Activated CD8-positive, alpha-beta memory T cell treated with anti-CD3 and anti-CD28 coated beads, Interleukin-2, amount 50 U/mL, for 24 hours (primary cell): ENCODE results near the gene LSAMP.
"Not testable (repeated sequence)": the region's sequence is repeated elsewhere in the genome, so short reads cannot be mapped to it uniquely, and the experiment has no call there.

ENCODE experiments used
- DNase-seq: peaks from one replicate; pipeline ENCODE4 v3.0.0-alpha.2; 2020; ENCODE audit errors: extremely low read depth

LSAMP gene

DNA sequence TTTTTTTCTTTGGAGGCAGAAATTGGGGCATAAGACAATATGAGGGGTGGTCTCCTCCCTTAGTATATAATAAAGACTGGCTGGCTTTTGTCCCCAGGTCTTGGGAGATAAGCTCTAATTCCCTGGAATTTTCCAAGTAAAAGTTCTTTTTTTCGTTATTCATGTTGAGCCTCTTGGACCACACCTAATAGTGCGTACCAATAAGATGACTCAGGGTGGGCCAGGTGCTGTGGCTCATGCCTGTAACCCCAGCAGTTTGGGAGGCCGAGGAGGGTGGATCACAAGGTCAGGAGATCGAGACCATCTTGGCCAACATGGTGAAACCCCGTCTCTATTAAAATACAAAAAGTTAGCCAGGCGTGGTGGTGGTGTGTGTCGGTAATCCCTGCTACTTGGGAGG lies 645.2 kb downstream of the LSAMP start:
- DNase-seq, result not testable (repeated sequence)

DNA sequence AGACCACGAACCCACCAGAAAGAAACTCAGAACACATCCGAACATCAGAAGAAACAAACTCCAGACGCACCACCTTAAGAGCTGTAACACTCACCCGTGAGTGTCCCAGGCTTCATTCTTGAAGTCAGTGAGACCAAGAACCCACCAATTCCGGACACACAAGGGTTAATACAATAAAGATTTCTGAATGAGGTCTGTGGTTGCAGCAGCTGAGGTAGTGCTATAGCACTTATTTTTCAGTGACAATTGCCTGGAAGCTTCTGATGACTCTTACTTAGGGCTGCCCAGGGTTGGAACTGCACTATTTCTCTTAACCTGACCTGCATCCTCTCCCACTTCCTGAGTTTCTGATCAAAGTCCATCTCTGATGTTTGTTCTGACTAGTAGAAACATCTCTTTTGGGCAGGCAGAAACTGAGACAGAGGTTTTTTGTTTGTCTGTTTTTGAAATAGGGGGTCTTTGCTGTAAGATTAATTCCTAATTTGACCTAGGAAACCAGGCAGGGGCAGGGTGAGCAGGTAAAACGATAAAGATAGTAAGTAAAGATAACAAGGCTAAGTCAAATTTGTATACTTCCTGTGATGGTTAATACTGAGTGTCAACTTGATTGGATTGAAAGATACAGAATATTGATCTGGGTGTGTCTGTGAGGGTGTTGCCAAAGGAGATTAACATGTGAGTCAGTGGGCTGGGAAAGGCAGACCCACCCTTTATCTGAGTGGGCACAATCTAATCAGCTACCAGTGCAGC lies 652.9 kb downstream of the LSAMP start:
- no peak for DNase-seq

DNA sequence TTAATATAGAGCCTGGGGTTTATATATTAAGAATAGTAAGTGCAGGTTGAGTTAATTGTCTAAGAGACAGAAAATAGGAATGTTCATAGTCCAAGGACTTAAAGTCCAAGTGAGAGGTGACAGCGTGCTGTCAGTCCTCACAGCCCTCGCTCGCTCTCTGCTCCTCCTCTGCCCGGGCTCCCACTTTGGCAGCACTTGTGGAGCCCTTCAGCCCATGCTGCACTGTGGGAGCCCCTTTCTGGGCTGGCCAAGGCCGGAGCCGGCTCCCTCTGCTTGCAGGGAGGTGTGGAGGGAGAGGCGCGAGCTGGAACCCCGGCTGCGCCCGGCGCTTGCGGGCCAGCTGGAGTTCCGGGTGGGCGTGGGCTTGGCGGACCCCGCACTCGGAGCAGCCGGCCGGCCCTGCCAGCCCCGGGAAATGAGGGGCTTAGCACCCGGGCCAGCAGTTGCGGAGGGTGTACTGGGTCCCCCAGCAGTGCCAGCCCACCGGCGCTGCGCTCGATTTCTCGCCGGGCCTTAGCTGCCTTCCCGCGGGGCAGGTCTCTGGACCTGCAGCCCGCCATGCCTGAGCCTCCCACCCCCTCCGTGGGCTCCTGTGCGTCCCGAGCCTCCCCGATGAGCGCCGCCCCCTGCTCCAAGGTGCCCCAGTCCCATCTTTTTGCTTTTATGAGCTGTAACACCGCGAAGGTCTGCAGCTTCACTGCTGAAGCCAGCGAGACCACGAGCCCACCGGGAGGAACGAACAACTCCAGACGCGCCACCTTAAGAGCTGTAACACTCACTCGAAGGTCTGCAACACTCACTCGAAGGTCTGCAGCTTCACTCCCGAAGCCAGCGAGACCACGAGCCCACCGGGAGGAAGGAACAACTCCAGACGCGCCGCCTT lies 653.8 kb downstream of the LSAMP start:
- not testable (repeated sequence) for DNase-seq

DNA sequence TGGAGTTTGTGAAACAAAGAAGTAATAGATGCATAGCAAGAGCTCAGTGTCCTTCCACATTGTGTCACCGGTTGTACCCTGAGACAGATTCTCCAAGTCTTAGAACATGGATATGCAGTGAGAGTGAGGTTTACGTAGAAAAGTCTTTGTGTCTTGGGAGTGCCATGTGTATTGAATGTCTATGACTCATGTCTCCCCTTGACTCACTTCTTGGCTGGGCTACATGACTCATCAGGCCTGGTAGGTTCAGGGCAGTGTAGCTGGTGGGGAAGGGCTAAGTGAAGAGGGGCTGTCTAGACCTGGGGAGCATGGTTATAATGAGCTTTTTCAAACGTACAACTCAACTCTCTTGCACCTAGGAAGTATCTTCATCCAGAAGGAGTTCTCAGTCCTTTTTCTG lies 654.5 kb downstream of the LSAMP start:
- peak; percentile 28 for DNase-seq

DNA sequence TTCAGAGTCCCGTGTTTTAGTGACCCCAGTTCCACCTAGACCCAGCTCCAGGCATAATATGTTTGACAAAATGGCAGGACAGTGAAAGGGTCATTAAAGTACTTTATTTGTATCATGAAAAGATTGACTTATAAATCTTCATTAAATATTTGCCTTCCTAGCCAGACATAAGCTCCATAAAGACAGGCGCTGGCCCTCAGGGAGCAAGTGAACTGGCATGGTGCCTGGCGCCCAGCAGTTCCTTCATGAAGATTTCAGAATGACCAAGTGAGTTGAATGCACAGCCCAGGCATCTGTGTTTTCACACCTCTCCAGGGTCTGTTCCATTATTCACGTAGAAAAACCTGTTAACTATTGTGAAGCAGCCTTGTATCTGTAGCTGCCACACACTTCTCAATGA lies 655.8 kb downstream of the LSAMP start:
- DNase-seq, result no peak

DNA sequence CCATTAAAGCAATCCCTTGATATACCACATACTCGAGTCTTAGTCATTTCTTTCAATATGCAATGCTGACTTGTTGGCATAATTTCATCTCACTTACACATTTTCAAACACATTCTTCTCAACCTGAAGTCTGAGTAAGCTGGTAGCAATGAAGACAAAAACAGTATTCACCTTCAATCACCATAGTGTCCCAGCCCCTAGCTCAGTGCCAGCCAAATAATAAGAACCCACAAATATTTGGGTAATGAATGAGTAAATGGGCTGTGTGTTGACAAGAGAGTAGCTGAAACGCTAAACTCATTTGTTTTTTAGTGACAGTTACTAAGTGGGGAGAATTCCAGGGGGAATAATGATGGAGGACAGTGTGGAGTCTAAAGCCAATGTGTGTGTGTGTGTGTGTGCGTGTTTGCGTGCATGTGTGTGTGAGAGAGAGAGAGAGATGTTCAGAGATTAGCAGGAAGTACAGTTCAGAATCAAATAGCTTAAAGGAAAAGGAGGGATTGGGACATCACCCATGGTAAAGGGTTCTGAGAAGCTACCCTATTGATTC lies 656.3 kb downstream of the LSAMP start:
- no peak for DNase-seq

DNA sequence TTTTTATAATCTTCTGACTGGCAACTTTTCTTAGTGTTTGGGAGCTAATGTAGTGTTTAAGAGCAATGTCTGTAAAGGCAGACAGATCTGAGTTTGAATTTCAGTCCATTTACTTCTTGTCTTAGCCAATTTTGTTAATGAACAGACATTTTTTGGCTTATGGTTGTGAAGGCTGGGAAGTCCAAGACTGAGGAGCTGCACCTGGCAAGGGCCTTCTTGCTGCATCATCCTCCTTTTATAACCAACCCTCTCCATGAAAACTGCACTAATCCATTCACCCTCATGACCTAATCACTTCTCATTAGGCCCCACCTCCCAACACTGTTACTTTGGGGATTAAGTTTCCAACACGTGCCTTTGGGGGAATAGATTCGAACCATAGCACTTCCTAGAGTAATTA lies 657.5 kb downstream of the LSAMP start:
- DNase-seq, result no peak

DNA sequence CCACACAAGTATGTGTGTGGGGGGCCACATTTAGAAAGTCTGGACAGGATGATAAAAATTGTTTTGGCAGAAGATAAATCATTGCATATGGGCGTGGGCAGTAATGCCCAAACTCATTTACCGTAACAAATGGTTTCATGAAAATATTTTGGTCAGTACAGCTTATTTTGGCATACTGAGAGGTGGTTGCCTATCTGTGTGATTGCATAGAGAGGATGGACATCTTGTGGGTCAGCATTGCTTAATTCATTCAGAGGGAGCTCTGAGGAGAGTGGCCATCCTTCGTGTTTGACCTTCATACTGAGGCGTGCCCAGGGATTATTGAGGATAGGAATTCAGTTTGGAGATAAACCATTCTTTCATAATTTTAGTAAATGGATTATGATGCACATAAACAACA lies 659.5 kb downstream of the LSAMP start:
- no peak for DNase-seq

DNA sequence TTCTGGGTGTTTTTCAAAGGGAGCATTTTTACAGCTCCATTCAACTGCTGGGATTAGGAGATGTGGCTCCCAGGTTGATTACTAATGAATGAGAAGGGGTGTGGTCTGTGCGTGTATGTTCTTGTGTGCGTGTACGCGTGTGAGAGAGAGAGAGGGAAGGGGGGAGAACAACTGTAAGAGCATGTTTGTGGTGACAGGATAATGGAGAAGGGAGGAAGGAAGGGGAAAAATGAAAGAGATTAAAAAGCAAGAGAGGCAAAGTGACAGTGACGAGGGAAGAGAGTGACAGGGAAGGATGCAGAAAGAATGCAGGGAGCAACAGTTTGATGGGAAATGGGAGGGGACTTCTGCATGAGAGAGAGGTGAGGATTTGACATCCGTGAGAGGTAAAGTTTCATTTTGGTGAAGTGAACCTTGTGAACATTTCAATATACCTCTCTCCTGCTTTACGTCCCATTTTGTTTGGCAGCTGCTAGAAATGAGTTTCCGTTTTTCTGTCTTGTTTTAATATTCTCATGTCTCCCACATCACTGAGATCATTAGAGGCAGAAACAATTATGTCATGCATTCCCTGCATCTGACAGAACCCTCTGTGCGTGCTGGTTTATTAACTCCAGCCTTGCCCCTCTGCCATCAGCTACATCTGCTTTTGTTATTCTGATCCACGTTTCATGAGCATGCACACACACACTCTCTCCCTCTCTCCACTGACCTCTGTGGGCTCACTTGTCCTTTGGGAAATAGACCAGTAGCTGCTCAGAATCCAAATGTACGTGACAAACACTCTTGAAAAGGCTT lies 660.3 kb downstream of the LSAMP start:
- DNase-seq, result no peak

DNA sequence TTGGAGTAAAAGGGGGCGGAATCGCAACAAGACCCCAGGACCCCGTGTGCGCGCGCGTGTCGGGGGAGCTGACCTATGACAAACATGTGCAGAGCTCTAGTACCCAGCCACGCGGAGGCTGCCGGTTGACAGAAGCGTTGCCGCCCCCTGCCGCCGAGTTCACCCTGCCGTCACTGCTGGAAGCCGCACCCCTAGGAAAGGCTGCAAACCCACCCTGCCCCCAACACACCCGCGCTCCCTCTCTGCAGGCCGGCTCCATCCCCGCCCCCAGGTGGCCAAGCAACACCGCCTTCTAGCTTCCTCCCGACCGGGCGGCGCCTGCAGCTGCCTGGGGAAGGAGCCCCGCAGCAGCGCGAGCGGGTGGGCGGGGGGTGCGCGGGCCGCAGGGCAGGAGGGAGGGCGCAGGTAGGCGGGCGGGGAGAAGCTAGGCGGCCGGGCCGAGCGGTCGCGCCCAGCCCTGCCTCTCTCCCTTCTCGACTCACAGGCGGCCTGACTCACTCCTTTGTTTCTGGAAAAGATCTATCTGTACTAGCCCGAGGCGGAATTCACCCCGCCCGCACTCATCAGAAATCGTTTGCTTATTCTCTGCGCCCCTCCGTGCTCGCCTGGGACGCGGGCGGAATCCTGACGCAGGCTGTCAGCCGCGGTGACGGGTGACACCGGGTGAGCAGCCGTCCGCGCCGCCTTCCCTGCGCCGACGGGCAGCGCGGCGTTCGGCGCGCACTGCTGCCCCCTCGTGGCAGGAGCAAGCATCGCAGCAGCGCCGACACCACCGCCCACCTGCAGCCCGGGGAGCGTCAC lies 661.1 kb downstream of the LSAMP start:
- peak; percentile 81 for DNase-seq

DNA sequence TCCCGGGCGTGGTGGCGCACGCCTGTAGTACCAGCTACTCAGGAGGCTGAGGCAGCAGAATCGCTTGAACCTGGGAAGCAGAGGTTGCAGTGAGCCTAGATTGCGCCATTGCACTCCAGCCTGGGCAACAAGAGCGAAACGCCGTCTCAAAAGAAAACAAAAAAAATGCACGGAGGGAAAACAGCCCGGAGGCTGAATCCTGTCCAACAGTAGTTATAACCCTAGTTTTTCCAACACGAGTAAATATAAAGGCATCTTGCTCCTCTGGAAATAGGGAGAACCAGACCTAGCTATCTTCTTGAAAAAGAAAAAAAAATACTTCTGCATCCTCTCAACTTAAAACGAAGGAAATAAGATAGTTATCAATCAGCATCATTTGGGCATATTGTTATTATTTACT lies 661.9 kb downstream of the LSAMP start:
- DNase-seq, result not testable (repeated sequence)

DNA sequence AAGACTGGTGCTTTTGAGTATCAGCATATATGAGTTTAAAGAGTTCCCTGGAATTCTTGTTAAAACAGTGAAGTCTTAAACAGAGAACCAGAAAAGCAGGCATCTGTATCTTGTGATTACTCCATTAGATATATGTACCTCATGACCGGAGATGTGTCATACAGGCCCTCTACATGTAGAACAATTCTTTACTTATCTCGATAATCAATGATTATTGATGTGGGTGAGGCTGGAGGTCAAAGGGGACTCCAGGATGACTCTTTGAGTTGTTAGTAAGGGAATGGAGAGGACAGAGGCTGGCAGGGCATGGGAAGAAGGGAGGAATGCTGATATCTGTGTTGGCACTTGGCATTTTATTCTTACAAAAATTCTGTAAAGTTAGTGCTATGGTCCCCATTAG lies 666.3 kb downstream of the LSAMP start:
- DNase-seq, result no peak

DNA sequence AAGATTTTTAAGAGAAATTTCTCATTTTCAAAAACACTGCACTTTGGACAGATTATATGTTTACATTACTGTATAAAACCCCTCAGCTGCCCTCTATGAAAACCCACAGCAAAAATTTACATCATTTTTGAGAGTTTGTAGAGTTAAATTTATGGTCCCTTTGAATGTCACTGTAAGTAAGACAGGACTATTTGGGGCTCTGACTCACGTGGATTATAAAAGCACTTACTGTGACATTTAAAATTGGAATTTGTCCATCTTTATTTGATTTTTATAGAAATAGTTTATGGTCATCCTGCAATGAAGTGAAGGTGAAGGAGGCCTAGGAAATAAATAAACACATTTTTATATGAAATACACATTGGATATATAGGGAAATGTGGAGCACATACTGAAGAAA lies 672.3 kb downstream of the LSAMP start:
- no peak for DNase-seq

DNA sequence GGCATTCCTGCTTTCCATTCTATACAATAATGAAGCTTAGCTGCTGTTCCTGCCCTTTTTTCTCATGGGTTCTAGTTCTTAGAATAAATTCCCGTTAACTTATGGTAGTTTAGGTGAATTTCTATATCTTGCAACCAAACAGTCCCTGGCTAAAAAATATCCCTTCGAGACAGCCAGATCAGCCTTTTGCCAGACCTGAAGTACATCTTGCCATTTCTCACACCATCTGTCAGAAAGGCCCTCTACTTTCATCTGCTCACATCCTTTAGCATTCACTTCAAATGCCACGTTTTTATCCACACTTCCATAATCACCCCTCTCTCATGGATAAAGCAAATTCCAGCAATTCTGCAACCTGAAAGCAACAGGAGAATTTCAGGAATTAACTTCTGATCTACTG lies 676.6 kb downstream of the LSAMP start:
- DNase-seq, result no peak

DNA sequence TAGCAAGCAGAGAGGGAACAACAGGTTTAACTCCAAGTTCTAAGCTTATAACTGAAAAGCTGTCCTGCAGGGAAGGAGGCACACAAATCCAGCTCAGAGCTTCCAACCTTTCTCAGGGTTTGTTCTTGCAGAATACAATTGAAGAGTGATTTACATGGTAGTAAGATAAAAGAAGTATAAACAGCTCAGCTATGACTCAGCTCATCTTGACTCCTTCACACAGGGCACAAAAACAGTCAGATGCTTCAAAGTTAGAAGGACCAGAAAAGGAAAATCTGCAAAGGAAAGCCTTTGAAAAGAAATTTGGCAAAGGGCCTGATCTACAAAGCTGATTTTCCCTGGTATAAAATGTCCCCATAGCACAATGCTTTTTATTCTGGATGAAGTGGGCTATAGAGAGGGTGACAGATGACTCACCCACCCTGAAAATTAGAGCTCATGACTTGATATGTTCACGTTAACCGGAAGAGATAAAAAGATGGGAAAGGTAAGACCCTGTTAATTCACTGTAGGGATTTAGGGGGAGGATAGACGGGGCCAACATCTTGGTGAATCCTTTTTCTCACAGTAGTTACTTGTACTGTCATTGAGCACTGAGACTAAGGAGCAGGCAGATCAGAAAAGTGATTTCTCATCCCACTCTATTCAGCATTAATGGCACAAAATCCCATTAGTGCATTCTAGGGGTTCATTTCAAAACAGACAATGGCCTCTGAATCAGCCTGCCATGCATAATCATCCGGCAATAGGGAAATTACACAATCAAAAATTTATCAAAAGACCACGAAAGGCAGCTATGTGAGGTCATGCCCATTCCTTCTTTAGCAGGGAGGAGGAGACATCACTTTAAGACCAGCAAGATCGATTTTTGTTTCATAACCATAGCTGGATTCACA lies 678.5 kb downstream of the LSAMP start:
- no peak for DNase-seq

DNA sequence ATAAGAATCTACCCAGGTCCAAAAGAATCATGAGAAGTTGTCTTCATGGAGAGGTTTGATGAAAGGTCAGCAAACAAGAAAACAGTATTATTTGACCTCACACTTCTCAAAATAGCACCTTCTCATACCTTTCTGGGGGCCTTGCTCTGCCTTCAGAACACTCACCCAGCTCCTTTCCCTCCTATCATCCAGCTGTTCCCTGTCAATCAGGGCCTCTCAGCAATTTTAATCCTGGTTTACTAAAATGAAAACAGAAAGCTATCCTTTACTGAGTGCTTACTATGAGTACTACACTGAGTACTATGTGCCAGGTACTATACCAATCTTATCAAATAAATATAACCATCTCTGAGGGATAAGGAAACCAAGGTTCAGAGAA lies 683.4 kb downstream of the LSAMP start:
- no peak for DNase-seq

DNA sequence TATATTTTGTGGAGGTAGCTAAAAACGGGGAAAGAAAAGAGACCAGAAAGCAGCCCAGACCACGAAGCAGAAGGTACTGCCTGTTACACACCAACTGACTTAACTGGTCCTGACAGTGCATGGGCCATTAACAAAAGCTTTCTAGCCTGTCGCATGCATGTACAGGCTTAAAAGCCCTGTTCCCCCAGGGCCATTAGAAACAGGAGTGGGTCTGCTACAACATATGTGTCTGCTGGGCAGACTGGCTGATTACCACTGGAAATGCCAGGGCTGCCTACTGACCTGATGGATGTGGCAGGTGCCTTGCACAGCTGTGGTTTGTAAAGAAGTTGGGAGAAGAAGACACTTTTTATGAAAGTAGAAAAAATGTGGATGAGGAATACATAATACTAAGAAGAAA lies 684.6 kb downstream of the LSAMP start:
- no peak for DNase-seq

DNA sequence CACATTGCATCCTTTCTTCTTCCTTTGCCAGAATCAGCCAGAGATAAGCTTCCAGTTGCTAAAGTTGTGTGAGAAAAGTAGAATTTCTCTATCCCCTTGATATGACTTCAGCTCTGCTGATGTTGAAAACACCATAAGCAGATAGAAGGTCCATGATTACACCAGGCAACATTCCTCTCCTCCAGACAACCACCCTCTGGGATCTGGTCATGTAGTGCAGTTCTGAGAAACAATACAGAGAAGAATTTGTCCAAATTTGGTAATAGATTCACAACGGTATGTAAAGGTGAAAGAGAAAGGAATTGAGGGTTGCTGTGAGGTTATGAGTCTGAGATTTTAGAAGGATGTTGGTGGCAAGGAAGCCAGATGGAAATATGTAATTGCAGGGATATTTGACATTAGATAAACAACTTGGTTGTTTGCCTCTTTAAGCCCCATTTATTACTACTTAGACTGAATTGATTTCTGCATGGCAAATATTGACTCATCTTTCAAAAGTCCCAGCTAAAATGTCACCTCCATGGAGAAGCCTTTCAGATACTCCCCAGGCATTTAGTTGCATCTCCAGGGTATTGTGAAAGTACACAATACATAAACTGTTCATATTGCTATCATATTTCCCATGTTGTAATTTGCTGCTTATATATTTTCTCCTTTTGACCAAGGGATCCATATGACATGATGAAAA lies 687.1 kb downstream of the LSAMP start:
- DNase-seq, result no peak

DNA sequence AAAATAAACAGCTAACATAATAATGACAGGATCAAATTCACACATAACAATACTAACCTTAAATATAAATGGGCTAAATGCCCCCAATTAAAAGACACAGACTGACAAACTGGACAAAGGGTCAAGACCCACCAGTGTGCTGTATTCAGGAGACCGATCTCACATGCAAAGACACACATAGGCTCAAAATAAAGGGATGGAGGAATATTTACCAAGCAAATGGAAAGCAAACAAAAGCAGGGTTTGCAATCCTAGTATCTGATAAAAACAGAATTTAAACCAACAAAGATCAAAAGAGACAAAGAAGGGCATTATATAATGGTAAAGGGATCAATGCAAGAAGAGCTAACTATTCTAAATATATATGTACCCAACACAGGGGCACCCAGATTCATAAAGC lies 692.3 kb downstream of the LSAMP start:
- DNase-seq, result not testable (repeated sequence)
